GM18873 (cell line): Measurements from ENCODE around the gene BRDT.

Experiments
- ATAC-seq: cut with Tn5 transposase; IDR thresholded peaks from one replicate; pipeline ENCODE4 v1.9.1; 2021; ENCODE audit warnings: mild to moderate bottlenecking, moderate library complexity, moderate number of reproducible peaks; ENCODE audit not compliant: unreplicated experiment, low FRiP score

Gene BRDT

DNA sequence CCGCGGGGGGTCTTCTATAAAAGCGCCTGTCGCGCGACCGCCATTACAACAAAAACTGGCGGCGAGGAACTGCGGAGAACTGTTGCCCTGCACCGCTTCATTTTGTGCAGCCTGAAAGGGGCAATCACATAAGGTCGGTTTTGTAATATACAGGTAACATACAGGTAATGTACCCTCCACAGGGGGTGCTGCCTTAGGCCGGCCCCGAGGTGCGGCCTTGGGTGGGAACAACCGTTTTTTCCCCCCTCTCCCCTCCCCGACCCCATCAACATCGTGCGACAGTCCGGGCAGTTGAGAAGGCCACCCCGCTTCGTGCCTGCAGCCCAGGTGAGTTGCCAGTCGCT, at the start of gene BRDT:
Gene BRDT, plus strand, starts transcription at position 46 of the 344 bp plus-strand sequence. CDS start 13,354 bp downstream, outside the sequence.
- ATAC-seq = no peak

DNA sequence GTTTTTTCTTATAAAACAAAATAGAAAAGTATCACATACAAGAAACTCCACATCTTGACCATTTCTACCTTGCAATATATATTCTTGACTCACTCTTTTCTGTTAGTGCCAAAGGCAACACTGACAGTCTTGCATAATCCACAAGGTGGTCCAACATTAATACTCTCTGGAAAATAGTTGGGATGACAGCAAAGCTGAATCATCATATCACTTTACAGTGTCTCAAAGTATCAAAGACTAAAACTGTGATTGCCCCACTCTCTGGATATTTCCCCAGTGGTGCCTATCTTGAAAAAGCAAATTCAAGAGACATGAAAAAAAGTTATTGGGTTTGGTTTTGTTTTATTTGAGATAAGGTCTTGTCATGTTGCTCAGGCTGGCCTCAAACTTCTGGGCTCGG, 48.6 kb upstream of the BRDT start:
- no peak for ATAC-seq

DNA sequence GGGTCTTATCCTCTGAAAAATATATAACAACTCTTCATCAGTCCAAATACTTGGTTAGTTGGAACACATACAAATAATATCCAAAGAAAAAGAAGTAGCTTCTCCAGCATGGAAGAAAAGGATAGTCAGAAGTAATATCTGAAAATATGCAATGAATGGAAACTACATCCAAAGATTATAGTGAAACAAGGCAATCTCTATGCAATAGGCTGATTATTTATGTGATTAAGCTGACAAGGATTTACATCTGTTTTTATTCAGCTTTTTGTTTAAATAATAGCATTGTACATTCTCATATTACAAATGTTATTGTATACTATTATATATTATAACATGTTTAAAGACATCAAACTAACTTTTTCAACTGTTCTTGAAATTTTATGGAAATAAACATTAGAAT, 48.0 kb upstream of the BRDT start:
- ATAC-seq = no peak

DNA sequence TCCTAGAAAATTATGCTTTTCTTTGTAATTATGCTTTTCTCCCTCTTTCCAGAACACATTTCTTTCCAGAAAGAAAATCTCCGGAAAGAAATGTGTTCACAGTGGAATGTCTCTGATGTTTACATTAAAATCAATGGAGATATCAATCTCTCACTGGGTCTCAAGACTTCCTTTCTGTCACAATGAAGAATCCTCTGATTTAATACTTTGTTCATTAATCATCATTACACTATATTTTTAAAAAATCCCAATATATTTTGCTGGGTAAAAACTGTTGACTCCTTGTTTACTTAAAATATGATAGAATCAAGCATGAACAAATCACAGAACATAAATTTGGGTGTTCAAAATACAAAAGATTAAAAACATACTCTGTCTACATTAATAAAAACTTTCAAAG, 36.9 kb upstream of the BRDT start:
- no peak for ATAC-seq

DNA sequence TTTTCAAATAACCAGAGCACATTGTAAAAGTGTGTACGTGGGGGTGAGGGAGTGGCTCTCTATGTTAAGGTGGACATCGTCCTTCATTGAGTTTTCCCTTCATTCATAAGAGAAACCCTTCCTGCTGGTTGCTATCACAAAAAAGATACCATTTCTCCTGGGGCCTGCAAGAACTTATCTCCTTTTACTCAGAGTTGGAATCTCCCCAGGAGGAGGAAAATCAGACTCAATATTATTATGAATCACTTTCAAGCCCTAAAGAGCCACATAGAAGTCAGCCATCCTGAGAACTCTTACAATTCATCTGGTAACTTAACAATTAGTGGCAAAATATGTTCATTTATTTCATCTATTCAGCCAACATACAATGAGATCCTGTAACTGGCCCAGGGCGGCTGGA, 36.2 kb upstream of the BRDT start:
- ATAC-seq = no peak

DNA sequence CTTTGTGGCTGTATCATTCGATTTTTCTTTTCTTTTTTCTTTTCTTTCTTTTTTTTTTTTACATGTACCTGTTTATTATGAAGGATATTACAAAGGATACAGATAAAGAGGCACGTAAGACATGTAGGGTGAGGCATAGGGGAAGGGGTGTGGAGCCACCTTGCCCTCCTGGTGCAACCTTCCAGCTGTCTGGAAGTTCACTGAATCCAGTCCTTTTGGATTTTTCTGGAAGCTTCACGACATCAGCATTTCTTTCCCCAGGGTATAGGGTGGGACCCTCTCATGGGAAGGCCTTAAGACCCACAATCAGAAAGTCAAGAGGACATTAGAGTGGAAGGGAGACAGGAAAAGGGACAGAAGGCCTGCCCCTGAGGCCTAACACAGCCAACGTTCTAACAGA, 33.2 kb upstream of the BRDT start:
- ATAC-seq = no peak

DNA sequence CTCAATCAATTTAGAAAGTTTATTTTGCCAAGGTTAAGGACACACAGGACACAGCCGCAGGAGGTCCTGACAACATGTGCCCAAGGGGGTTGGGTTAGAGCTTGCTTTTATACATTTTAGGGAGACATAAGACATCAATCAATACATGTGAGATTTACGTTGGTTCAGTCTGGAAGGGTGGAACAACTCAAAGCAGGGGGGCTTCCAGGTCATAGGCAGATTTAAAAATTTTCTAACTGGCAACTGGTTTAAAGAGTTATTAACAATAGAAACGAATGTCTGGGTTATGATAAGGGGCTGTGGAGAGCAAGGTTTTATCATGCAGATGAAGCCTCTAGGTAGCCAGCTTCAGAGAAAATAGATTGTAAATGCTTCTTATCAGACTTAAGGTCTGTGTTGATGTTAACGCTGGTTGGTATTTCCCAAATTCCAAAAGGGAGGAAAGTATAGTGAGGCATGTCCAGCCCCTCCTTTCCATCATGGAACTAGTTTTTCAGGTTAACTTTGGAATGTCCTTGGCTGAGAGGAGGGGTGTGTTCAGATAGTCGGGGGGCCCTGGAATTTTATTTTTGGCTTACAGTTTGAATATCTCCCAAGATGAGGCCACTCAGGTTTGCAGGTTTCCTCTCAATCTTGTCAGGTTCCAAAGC, 32.3 kb upstream of the BRDT start:
- no peak for ATAC-seq

DNA sequence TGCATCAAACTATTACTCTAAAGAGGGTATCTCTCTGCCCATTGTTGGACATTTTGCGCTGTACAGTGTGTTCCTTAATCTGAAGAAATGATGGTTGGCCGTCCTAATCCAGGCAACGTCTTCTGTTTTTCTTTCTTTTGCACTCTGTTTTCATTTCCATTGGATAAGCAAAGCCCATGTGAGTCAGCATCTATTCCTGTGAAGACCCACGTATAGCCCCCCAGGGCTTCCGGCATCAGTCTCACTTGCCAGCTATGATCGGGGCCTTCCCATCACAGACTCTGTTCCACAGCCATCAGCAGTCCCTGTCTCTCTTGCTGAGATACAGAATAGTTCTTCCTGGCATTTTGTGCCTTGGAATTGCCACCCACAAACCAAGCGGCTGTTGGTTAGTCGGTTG, 29.2 kb upstream of the BRDT start:
- ATAC-seq = no peak

DNA sequence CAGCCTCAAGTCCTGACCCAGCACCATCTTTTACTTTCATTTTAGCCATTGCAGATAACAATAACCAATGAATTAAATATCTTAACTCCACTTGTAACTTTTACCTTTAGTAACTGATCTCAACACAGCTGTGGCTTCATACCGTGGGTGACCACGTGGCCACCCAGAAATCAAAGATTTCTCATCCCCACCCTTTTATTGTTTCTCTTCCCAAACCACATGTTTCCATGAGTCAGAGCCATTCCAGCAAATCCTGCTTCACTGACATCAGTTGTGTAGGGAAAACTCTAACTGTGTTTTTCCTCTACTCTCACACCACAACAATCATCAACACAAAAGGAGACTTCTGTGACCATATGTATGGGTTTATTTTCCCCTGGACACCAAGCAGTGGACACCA, 25.1 kb upstream of the BRDT start:
- ATAC-seq = no peak

DNA sequence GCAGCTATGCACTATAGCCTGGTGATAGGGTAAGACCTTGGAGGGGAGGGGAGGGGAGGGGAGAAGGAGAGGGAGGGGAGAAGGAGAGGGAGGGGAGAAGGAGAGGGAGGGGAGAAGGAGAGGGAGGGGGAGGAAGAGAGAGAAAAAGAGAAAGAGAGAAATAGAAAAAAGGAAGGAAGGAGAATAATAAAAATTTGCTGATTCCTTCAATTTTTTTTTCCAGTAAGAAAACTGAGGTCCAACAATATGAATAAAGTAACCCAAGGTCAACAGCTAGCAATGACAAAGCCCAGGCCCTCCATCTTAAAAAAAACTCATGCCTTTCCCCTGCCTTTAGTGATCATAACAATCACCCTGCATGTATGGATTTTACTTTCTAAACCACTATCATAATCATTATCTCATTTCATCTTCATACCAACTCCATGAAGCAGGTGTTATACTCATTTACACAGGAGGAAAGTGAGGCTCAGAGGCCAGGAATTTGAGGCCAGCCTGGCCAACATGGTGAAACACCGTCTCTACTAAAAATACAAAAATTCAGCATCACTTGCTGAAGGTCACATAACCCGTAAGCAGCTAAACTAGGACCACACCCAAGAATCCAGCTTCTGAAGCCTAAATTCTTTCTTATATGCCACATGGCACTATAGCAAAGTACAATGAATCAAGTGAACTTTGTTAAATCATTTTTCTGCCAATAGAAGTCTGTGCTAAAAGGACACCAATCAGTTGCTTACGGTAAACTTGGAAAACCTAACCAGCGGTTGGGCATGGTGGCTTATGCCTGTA, 23.4 kb upstream of the BRDT start:
- ATAC-seq = no peak

DNA sequence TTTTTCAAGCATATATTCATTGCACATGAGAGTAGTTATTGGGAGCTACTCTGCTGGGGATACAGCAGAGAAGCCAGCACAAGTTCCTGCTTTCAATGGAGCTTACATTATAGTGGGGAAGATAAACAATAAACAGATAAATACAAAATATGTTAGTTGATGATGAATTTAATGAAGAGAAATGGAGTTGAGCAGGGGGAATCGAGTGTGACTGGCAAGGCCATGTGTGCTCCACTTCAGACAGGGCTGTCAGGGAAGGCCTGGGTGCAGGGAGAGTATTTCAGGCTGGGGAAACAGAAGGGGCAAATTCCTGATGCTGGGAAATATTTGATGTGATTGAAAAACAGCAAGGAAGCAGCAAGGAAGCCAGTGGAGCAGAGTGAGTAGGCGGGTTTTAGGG, 21.2 kb upstream of the BRDT start:
- no peak for ATAC-seq

DNA sequence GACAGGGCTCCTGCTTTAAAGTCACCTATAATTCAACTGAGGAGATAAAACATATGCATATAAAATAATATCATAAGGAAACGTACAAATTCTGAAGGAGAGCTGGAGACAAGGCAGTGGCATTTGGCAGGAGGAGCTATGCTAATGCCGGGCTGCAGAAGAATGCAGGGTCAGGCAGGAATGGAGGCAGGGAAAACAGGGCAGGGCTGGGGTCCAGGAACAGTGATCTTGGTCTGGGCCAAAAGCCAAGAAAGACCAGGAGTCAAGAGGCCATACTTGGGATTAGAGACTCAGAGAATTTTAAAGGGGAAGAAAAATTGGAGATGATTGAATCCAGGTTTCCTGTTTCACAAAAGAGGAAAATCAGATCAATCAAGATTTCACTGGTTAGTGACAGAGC, 20.0 kb upstream of the BRDT start:
- ATAC-seq = no peak

DNA sequence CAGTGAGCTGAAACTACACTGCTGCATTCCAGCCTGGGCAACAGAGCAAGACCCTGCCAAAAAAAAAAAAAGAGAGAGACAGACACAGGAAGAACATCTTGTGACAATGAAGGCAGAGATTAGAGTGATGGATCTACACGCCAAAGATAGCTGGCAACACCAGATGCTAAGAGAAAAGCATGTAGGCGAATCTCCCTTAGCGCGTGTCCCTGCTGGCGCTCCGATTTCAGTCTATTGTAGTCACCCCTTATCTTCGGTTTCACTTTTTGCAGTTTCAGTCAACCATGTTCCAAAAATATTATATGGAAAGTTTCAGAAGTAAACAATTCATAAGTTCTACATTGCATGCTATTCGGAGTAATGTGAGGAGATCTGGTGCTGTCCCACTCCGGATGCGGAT, 11.6 kb upstream of the BRDT start:
- no peak for ATAC-seq

DNA sequence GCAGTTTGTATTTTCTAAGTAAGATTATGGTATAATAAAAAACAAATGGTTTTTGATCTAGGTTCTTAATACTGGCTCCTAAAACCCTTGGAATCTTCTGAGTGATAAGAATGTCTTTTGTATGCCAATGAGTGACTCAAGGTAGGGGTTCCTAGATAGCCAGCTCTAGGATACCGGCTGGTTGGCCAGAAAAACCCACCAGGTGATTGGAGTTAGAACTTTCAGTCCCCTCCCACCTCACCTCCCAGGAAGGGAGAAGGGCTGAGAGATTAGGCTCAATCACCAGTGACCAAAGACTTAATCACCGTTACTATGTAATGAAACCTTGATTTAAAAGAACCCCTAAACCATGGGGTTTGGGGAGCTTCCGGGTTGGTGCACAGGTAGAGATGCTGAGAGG, 8.7 kb upstream of the BRDT start:
- ATAC-seq = no peak

DNA sequence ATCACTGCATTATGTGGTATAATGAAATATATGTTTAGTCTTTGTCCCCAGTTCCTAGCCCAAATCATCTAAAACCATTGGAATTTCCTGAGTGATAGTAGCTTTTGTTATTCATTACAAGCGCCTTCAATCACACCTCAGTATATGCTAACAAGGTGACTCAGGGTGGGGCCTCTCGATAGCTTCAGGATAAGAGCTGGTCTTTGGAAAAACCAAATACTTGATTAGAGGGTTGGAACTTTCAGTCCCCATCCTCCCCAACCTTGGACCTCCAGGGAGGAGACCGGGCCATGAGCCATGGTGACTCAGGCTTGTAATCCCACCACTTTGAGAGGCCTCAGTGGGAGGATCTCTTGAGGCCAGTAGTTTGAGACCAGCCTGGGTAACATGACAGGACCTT, 5.1 kb upstream of the BRDT start:
- no peak for ATAC-seq

DNA sequence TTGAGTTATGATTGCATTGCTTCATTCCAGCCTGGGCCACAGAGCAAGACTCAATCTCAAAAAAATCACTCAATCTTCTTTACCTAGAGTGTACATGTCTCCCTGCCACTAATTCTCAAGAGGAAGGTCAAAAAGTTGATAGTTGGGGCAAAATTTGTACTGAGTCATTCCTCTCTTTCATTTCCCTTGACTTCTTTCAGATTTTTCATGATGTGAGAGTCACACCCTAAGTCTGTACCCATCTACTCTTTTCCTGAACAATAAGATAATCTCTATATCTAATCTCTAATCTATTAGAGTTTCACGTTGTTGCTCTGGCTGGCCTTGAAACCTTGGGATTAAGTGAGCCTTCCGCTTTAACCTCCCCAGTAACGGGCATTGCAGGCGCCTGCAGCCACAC, 1.1 kb upstream of the BRDT start:
- peak; percentile 49 for ATAC-seq

DNA sequence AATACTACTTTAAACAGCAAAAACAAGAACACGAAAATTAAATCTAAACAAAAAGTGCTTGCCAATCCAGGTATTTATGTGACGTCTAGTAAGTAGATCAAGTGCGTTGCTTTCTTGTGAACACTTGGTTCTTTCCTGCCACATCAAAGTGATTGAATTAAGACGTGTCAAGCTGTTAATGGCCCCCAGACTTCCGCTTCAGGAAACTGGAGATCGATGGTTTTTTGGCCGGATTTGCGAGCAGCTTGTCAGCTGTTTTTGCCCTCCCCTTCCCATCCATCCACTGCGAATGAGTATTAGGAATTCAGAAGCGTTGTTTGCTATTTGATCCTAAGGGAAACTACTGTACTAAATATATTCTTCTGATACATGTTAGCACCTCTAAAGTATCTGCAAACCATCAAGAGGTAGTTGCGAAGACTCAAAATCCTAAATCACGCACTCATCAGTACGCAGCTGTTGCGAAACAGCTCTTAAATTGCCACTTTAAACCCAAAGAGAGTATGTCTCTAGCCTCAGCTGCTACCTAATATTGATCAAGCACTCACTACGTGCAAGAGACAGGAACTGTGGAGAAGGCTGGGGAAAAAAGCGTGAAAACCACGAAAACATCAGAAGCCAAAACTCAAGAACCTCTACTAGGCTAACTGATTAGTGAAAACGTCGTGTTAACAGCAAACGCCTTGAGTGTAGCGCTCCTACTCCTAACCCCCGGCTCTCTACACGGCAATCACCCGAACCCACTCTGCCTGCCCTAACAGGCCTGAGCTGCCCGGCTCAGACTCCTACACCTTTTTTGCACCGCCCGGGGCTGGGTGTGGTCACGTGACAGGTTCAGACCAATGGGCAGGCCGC, 473 bp upstream of the BRDT start:
- ATAC-seq = no peak

DNA sequence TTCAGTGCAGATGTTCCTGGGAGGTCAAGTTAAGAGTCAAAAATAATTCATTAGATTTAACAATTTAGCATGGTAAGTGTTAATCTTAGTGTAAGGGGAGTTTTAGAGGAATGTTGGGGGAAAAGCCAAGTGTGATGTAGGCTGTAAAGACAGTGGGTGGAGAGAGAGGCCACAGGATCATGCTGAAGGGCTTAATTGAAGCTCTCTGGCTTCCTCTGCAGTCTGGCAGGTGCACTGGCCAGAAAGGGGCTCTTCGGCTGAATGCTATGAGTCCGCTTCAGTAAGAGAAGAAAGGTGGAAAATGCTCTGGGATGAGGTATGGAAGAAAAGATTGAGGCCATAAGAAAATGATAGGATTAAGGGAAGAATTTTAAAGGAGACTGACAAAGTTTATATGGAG, 3.0 kb downstream of the BRDT start:
- no peak for ATAC-seq

DNA sequence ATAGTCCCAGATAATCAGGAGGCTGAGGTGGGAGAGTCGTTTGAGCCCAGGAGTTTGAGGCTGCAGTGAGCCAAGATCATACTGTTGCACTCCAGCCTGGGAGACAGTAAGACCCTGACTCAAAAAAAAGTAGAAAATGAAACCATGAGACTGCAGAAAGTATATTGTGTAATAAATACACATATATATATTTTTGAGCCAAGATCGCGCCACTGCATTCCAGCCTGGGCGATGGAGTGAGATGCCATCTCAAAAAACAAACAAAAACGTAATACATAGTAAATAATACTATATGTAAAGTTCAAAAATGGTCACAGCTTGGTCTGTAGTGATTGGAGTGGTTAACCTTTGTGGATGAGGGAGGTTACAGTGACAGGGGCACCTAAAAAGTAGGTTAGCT, 9.7 kb downstream of the BRDT start:
- no peak for ATAC-seq

DNA sequence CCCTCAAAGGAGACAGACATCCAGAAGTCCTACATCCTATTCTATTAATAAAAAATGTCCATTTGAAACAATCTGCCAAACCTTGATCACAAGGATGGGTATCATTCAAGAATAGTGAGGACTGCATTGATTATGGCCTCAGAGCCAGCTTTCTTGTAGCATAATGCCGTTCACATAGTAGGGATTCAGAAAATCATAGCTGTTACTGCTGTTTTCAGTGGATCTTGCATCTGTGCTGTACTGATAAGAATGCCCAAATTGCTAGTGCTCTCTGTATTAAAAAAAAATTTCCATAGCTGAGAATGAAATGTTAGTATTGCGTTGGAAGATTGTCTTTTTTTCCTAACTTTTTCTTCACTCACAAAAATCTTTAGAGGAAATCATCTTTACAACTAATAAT, 19.1 kb downstream of the BRDT start:
- ATAC-seq = no peak

DNA sequence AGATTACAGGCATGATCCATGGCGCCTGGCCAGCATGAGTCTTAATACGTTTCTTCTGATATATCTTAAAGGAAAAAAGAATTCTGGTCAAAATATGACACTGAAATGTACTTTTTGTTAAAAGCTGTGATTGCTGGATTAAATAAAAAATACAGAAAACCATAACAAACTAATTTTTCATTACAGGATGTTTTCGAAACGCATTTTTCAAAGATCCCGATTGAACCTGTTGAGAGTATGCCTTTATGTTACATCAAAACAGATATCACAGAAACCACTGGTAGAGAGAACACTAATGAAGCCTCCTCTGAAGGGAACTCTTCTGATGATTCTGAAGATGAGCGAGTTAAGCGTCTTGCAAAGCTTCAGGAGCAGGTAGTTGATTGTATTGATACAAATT, 30.2 kb downstream of the BRDT start:
- no peak for ATAC-seq

DNA sequence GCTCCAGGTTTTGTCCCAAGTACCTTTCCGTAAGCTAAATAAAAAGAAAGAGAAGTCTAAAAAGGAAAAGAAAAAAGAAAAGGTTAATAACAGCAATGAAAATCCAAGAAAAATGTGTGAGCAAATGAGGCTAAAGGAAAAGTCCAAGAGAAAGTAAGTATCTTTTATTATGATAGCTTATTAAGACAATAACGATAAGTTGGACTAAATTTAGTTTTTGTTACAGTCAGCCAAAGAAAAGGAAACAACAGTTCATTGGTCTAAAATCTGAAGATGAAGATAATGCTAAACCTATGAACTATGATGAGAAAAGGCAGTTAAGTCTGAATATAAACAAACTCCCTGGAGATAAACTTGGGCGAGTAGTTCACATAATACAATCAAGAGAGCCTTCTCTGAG, 31.5 kb downstream of the BRDT start:
- ATAC-seq = no peak
